Activated CD4-positive, alpha-beta T cell treated with anti-CD3 and anti-CD28 coated beads, Interleukin-2, Interleukin-6, amounts not matched to agents 100 ng/mL and 50 ng/mL, durations not matched to agents 16 hours and 8 hours (primary cell): ENCODE data around the gene TRAT1.
"Not testable (repeated sequence)": the region's sequence is repeated elsewhere in the genome, so short reads cannot be mapped to it uniquely, and the experiment has no call there.

ENCODE experiments used
- DNase-seq: peaks from one replicate; pipeline ENCODE4 v3.0.0-alpha.2; 2020

The TRAT1 gene, protein sequence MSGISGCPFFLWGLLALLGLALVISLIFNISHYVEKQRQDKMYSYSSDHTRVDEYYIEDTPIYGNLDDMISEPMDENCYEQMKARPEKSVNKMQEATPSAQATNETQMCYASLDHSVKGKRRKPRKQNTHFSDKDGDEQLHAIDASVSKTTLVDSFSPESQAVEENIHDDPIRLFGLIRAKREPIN

DNA sequence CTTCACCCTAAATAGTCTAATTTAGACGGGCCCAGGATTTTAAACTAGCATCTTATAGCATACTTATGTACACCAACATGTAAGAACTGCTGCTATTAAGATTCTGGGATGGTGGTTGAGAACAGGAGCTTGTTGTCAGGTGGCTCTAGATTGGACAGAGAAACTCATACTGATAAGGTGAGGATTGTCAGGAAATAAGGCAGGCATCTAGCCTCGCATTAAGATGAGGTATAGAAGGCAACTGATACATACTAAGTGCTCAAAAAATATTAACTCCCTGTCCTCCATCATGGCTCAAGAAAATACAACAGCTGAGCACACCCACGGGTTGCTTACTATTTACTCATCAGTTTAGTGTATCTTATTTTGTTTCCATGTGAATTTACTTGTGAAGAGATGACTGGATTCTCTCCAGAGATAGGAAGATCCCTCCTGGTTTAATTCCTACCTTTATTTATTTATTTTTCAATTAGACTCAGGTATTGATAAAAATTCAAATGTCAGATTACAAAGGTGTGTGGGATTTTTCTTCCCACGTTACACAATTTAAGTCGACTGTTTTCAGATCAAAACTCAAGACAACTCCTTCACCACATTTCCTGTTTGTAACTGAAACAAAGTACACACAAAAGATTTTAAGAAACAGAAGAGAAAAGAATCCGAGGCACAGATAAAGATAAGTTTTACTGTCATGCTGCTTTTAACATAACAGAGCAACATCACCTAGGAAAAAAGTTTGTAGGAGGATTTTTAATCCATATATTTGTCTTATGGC lies at the start of gene TRAT1:
TRAT1 (plus strand) TSS at position 664 of the 775 bp plus-strand sequence. CDS start 142 bp downstream, outside the sequence.
- peak; percentile 56 for DNase-seq

DNA sequence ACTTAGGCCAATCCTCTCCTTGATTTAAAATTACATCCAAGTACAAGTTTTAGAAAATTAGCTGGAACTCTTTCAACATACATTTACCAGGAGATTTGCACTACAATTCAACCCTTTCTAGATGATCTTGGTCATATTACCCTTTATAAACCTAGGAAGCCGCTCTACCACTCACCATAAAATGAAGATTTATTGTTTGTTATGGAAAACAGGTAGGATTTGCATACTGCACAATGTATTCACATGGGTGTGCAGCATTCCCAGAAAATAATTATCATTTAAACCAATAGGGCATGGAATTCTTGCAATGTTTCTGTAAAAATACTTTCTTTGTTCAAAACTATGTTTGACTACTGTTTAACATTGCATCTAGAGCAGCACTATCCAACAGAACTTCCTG lies 46.9 kb upstream of the TRAT1 start:
- no peak for DNase-seq

DNA sequence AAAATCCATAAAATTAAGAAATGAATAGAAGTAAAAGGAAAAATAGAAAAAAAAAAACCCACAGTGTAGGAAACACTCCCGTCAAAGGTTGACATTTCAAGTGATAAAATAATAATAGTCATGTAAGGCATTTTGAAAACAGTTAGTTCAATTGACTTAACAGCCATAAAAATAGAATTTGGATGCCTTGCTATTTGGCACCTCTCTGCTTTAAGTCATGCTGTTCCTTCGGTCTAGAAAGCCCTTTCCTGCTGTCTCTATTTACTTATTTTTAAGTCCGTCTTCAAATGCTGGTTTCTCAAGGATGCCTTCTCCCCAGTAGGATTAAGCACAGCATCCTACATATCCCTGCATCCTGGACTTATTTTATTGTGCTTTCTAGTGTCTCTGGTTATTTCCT lies 43.1 kb upstream of the TRAT1 start:
- DNase-seq, result no peak

DNA sequence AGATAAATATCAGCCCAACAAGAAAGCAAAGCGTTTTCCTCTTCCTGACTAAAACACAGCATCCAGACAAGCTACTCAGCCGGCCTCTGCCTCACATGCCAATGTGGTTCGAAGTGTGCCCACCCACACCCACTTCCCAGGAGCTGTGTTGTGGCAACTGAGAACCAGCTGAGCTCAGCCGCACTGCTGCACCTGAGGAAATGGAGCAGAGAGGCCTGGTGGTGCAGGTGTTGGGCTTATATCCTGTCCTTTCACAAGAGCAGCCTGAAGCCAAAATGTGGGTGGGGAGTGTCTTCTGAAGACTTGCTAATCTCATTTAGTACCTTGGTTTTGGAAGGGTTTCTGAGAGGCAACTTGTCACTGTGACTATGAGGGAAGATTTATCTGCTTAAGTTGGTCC lies 42.4 kb upstream of the TRAT1 start:
- DNase-seq, result peak; percentile 14

DNA sequence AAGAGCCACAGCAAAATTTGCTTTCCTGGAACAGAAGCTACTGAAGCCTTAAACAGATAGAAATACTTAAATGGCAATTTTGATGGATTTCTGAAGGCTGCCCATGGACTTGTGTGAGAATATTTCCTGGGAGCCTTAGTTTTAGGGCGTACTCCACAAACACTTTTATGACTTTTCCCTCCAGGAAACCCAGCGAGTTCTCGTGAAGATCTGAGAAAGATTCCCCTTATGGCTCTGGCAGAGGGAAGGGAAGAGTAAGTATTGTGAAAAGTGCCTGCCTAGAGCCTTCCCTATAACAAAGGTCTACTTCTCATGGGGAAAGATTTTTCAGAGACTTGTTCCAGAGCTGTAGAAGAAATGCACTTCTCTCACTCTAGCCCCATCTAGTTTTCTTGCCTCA lies 31.1 kb upstream of the TRAT1 start:
- DNase-seq, result no peak

DNA sequence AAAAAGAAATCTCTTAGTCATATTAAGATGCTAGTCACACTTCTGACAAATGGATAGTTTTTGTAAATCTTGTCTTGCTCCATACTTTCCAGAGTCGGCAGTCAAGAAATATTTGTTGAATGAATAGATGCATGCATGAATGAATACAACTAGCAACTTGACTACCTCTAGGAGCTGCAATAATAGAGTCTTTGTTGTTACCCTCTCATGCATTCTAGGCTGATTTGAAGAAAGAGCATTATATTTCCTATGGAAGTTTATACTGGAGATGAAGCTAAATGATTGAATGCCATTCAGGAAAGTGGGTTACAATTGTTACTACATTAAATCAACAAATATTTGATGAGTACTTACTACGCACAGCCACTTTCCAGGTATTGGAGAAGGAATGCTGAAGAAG lies 18.1 kb upstream of the TRAT1 start:
- DNase-seq, result no peak

DNA sequence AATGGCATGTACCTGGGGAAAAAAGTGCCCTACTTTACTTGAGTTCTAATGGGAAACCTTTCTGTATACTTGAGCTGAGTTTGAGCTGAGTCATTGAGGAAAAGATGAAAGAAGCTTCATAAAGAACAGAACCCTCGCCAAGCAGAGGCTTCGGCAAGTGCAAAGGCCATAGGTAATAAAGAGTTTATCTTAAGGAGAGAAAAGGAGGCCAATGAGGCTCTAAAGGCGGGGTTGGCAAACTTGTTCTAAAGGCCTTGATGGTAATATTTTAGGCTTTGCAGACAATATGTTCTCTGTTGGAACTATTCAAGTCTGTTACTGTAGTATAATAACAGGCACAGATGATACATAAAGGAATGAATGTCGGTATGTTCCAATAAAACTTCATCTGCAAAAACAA lies 17.6 kb upstream of the TRAT1 start:
- DNase-seq, result no peak

DNA sequence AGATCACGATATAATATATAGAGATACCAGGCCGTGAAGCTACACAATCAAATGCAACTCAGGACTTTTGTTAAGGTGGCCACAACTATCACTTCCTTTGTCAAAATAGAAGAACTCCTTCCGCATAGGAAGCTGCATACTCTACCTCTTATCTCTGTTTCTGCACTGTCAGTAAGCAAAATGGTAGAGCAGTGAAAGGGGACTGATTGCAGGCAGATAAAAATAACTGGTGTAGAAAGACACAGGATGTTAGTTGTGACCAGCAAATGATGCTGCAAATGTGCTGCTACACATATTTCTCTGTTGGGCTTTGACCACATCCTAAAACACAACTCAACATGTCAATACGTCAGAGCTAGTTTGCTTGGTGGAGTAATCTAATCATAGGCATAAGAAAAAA lies 16.3 kb upstream of the TRAT1 start:
- DNase-seq, result peak; percentile 71

DNA sequence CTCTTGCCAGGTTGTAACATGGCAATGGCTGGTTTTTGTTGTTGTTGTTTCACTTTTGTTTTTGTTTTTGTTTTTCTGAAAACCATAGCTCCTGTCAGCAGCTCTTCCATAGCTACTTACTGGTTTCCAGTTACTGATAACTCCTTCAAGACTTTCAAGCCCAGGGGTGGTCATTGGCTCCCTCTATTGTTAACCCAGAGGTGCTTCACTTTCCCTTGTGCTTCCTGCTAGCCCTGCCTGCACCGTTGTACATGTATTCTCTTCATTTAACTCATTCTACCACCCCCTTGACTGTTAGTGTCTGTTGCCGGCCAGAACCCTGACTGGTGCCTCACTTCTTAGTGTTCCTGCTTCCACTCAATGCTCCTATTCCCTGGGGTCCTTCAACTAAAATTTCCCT lies 4.2 kb upstream of the TRAT1 start:
- peak; percentile 84 for DNase-seq

DNA sequence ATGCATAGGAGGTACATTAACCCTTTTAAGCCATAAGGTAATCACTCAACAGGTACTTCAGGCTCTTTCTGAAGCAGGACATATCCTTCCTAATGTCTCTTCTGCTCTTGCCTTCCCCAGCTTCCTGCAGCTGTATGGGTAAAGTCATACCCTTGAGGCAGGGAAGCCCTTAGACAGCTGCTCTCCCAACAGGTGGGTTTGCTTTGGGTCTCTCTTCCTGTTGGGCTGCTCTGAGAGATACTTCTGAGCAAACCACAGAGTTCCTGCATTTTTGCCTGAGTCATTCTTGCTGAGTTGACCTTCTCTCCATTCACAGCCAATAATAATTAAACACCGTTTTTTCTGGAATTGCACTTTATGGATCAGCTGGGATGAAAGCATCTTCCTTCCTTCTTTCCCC lies 2.0 kb upstream of the TRAT1 start:
- DNase-seq, result no peak

DNA sequence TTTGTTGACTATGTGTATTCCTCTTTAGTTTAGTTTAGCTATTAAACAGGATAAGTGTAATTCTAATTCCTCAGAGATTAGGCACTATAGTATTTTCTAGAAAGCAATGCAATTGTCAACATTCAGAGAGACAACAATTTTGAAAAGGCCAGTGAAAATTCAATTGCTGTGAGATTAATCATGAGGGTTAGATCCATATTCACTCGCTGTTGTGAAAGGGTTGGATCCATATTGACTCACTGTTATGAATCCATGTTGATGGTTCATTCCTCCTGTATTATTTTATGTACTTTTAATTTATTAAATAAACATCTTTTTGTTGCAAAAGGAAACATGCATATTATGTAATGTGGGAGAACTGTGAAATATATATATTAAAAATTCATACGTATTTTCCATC lies 641 bp downstream of the TRAT1 start:
- no peak for DNase-seq

DNA sequence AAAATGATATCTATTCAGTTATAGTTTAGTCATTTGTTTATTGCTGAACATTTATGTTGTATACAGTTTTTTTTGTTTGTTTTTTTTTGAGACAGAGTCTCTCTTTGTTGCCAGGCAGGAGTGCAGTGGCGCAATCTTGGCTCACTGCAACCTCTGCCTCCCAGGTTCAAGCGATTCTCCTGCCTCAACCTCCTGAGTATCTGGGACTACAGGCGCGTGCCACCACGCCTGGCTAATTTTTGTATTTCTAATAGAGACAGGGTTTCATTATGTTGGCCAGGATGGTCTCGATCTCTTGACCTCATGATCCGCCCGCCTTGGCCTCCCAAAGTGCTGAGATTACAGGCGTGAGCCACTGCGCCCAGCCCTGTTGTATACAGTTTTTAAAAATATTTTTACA lies 1.2 kb downstream of the TRAT1 start:
- DNase-seq, result not testable (repeated sequence)

DNA sequence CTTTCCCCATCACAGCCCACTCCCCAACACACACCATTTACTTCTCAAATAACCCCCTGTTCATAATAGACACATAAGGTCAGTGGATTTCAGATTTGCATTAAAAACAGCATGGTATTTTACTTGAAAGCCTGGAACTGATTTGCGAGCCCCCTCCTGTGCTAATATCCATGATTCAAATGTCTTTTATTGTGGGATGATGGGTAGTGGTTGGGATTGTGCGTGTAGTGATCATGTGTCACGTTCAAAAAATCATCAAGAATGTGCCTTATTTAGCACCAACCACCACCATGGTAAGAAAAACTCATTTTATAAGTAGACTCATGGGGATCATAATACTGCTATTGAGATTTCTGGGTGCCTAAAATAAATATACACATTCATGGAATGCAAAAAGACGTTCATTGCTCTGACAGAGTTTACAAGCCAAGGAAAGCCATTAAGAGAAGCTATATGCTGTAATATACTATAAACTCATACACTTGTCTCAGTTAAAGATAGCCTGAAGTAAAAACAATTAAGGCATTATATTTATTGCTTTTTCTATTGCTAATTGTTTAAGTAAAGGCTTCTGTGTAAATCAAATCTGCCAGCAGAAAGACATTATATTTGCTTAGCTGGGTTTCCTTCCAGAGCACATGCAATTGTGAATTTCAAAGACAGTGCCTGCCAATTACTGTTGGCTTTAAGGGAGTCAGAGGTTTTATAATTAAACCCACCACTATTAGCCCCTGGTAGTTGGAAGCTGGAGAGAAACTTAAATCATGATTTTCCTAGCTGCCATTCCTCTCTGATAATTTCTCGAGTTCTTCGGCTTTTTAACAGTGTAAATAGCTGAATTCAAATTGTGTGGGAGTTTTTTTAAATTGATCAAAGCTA lies 4.0 kb downstream of the TRAT1 start:
- DNase-seq, result no peak

DNA sequence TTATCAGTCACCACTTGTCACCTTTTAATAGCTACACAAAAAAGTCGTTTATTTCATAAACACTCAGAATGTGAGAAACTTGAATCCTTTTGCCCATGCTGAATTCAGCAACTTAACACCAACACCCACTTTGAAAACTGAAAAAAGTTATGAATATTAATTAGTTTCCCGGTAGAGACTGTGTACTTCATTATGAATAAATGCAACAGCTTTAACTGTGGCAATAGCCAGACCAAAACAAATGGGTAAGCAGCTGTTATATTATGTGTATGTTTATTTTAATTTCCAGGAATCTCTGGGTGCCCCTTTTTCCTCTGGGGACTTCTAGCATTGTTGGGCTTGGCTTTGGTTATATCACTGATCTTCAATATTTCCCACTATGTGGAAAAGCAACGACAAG lies 7.8 kb downstream of the TRAT1 start:
- DNase-seq, result no peak

DNA sequence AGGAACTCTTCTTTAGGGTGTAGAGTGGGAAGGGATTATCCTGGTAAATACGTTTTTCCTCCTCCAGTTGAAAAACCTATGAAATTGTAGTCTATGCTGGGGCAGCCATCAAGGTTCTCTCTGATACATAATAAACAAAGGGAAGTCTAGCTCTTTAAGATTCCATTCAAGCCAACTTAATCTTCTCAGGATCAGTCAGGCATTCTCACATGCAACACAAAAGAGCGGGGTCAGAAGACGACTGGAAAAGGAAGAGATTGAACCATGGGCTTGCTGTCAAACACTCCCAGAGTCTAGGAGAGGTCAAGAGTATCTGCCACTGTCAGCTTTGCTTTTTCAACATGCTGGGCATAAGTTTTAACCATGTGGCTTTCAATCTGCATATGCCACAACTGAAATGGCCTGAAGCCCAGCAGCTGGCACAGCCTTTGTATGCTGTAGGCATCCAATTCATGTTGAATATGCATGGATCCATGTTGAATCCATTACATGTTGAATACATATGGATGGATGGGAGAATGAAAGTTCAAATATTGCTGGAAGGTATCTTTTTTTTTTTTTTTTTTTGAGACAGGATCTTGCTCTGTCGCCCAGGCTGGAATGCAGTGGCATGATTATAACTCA lies 8.5 kb downstream of the TRAT1 start:
- DNase-seq, result no peak

DNA sequence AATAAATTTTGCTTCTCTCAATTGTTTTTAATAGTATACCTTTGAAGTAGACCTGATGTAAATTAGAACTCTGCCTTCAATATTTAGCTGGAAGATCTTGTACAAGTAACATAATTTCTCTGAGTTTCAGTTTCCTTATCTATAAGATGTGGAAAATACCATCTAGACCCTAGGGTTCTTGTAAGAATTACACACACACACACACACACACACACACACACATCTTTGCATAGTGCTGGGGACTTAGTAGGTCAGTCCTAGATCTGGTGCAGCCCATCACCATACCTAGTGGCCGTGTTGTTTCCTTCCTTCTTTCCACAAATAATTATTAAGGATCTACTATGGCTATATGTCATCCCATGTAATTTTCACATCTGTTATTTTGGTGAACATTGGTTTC lies 11.0 kb downstream of the TRAT1 start:
- no peak for DNase-seq

DNA sequence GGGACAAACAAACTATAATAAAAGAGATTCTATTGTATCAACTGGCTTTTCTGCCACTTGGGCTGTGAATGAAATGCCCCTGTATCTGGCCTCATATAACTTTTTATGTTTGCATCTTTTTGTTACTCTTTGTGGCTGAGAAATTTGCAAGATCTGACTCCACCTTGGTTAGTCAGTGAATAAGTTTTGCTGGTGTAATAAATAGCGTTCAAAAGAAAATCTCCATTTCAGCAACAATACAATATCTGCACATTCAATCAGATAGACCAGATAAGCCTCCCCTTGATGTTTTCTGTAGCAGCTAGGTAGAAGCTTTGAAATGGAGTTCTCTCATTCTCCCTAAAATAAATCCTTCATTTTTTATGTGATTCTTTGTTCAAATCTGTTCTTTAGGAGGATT lies 12.0 kb downstream of the TRAT1 start:
- DNase-seq, result peak; percentile 74

DNA sequence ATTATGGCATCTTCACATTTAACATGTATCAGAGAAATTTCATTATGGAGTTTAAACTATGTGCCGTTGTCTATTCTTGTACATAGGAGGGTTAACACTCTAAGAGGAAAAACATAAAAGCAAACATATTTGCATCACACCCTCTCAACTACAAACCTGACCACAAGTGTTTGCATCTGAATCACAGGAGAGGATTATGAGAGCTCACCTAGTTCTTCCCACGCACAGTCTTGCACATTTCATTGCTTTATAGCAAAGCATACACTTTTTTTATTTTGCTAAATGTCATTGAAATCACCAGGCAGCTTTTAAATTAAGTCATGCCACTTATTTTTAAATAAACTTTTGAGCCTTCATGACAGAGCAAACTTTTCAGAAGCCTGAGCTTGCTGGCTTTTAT lies 12.5 kb downstream of the TRAT1 start:
- peak; percentile 86 for DNase-seq

DNA sequence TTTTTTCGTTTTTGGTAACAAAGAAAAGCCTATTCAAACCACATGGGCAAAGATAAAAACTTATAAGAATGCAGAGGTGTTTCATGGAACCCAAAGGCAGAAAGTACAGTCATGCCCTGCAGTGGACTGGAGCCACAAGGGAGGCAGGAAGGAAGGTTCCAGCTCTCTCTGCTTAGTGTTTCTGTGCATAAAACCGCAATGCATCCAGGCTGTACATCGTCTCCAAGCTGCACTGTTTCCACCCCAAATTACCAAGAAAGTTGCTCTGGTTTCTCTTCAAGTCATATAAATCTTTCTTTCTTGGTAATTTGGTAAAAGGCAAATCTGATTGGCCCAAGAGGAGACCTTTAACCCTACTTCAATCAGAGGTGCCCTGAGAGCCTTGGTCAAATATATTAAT lies 15.8 kb downstream of the TRAT1 start:
- peak; percentile 87 for DNase-seq

DNA sequence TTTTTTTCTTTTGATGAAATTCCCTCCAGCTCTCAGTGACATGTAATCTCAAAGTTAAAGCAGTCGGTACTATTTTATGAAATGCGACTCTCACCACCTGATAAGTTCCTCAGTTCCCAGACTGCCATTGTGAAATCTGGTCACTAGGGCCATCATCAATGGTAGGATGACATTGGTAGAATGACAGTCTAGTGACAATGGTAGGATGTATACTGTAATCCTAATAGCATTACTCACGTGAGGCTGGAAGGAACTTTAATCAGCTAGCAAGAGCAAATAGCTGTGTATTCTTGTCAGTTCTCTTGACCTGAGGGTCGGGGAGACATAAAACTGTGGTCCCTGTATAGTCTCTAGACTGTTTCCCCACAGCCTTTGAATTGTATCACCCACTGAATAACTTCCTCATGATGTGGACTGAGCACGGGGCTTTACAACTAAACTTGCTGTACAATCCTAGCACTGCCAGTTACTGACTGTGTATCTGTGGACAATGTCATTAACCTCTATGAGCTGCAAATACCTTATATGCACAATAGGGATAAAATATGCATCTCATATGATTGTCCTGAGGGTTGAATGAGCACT lies 23.2 kb downstream of the TRAT1 start:
- DNase-seq, result no peak

DNA sequence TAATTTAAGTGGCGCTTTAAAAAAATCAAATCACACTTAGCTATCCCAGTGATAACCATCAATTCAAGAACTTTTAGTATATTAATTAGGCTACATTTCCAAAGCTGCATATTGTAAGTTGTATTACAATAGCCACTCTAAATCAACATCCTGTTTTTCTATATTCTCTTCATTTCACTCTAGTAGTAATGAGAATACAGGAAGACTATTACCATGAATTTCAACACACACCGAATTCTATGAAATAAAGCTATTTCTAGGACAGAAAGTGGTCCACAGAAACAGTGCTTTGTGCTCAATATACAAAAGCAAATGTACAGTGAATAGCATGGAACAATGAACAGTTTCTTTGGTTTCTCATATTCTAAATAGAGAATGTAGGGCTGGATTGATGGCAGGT lies 24.6 kb downstream of the TRAT1 start:
- no peak for DNase-seq

DNA sequence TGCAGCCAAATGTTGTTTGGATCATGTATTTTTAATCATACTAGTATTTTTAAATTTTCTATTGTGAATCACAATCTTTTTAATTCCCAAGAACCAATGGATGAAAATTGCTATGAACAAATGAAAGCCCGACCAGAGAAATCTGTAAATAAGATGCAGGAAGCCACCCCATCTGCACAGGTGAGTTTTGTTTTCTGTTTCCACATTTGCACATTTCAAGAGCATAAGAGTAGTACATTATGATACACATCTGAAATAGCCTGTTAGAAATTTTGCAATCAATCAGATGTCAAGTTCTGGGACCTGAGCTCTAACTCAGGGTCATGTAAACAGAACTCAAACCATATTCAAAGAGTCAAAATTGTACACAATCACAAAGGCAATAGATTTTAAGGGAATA lies 26.5 kb downstream of the TRAT1 start:
- no peak for DNase-seq

DNA sequence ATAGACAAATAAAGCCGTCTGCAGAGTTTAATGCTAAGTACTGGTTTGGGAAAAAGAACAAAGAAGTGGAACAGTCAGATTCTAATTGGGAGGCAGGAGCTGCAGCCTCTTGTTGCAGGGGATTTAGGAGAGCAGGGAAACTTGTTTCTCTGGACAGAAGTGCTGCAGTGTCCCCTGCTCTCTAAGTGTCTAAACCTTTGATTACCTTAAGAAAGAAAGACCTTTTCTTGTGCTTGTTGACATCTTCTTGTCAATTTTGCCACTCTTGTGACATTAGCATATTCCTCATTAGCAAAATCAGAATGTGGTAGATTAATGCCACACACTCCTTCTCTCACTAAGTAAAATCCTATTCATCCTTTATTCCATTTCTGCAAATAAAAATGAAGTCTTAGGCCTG lies 38.8 kb downstream of the TRAT1 start:
- DNase-seq, result no peak
